GM23248 (cell line): ENCODE data around the gene ARL6IP5. TPM values are rescaled to one million over a fixed set of nuclear protein-coding genes. Genes with fewer than 3 reads are reported as not detected.

Source experiments
- DNase-seq: peaks from one replicate; pipeline ENCODE4 v3.0.0-alpha.2; 2015
- H2AFZ ChIP-seq: fragments of 200-600 bp; sonication (generic); 2 replicates; pipeline ENCODE4 v1.6.1; 2016; ENCODE audit warnings: antibody characterized with exemption
- H3F3A ChIP-seq: fragments of 200-600 bp; sonication (generic); 2 replicates; pipeline ENCODE4 v1.6.1; 2016; ENCODE audit warnings: mild to moderate bottlenecking, antibody characterized with exemption, mixed run types; ENCODE audit not compliant: insufficient read depth
- H3K27ac ChIP-seq: fragments of 200-600 bp; sonication (generic); 2 replicates; pipeline ENCODE4 v1.5.1; 2016; ENCODE audit warnings: mild to moderate bottlenecking
- H3K27me3 ChIP-seq: fragments of 200-600 bp; sonication (generic); replicated peaks from 2 replicates; pipeline ENCODE4 v1.6.1; 2016; ENCODE audit warnings: mild to moderate bottlenecking; ENCODE audit not compliant: insufficient read depth
- H3K36me3 ChIP-seq: fragments of 200-600 bp; sonication (generic); 2 replicates; pipeline ENCODE4 v1.6.1; 2016; ENCODE audit warnings: low read depth, mild to moderate bottlenecking
- H3K4me1 ChIP-seq: fragments of 200-600 bp; sonication (generic); 2 replicates; pipeline ENCODE4 v1.6.1; 2016; ENCODE audit warnings: mild to moderate bottlenecking; ENCODE audit not compliant: insufficient read depth
- H3K4me2 ChIP-seq: fragments of 200-600 bp; sonication (generic); one replicate; pipeline ENCODE4 v1.6.1; 2016; ENCODE audit warnings: mild to moderate bottlenecking; ENCODE audit not compliant: unreplicated experiment
- H3K4me3 ChIP-seq: fragments of 200-600 bp; sonication (generic); 2 replicates; pipeline ENCODE4 v1.5.1; 2016; ENCODE audit warnings: mild to moderate bottlenecking
- H3K79me2 ChIP-seq: fragments of 200-600 bp; sonication (generic); 2 replicates; pipeline ENCODE4 v1.6.1; 2016; ENCODE audit warnings: mild to moderate bottlenecking; ENCODE audit not compliant: insufficient read depth
- H3K9ac ChIP-seq: fragments of 200-600 bp; sonication (generic); 2 replicates; pipeline ENCODE4 v1.6.1; 2016; ENCODE audit warnings: mild to moderate bottlenecking
- H3K9me2 ChIP-seq: fragments of 200-600 bp; sonication (generic); 2 replicates; pipeline ENCODE4 v1.6.1; 2016; ENCODE audit warnings: mixed run types, mild to moderate bottlenecking, moderate library complexity; ENCODE audit not compliant: insufficient read depth
- H3K9me3 ChIP-seq: fragments of 200-600 bp; sonication (generic); one replicate; pipeline ENCODE4 v1.6.1; 2017; ENCODE audit warnings: low read depth
- H4K20me1 ChIP-seq: fragments of 200-600 bp; sonication (generic); 2 replicates; pipeline ENCODE4 v1.6.0; 2016; ENCODE audit not compliant: insufficient read depth
- EZH2 ChIP-seq: fragments of 200-600 bp; sonication (generic); IDR thresholded peaks from 2 replicates; pipeline ENCODE4 v1.6.1; 2018; ENCODE audit warnings: antibody characterized with exemption, mild to moderate bottlenecking; ENCODE audit not compliant: insufficient read depth, poor library complexity, severe bottlenecking
- EZH2phosphoT487 ChIP-seq: fragments of 200-600 bp; sonication (generic); IDR thresholded peaks from 2 replicates; pipeline ENCODE4 v1.6.1; 2018; ENCODE audit warnings: antibody characterized with exemption, moderate library complexity, mild to moderate bottlenecking, low read depth; ENCODE audit not compliant: insufficient read depth
- WGBS, 2 experiments: methylation state at CpG; one replicate each; pipeline ENCODE4 v1.1.6; 2015 to 2017; ENCODE audit warnings: low lambda C conversion rate in 2 of 2, low coverage in 1 of 2; ENCODE audit errors: missing lambda C conversion rate in 2 of 2; 5-methylcytosine and 5-hydroxymethylcytosine counted together
- in situ Hi-C: fragments of 300-500 bp; cut with MboI; formaldehyde crosslinking; loops from 2 replicates; pipeline ENCODE4 v1.15.0; 2020
- polyA plus RNA-seq: library from polyadenylated mRNA; unstranded; fragments of >200 nt; fragmentation: Nextera tagmentation; extraction: Ambion mirVana; gene quantifications from 2 replicates; pipeline ENCODE4 v1.2.1, GENCODE V29; 2016
- total RNA-seq: library from RNA; depleted of rRNA; stranded (reverse); fragments of >200 nt; shearing (Covaris generic); gene quantifications from 2 replicates; pipeline ENCODE4 v1.2.3, GENCODE V29; 2014

Gene ARL6IP5
- total and polyA plus RNA-seq, 2 experiments from 2014 or later = 98.7 to 178 TPM

GRCh38 chr3:69120879-69121464, 36.2 kb downstream of the ARL6IP5 start:
- Histone ChIP-seq H3K4me1 (peaks cover 3% of the 10 kb centered on the region; the same call in 1 of the 2 replicates), H3K36me3 (no peaks in the 10 kb centered on the region), H4K20me1 (no peaks in the 10 kb centered on the region), H3K4me2 (no peak overlapping the region), H3K9me2 (no peaks in the 10 kb centered on the region), H3K9me3 (no peaks in the 10 kb centered on the region), H3K9ac (no peak overlapping the region), H3F3A (no peaks in the 10 kb centered on the region), H3K79me2 (no peaks in the 10 kb centered on the region), H3K27me3 (peaks cover under 1% of the 10 kb centered on the region; the same call in 1 of the 2 replicates), H3K27ac (no peak overlapping the region), H2AFZ (0 out of 2 replicates have a peak overlapping the region, but pooled peaks have one; percentile 11), H3K4me3 (no peak overlapping the region)
- no peak for TF ChIP-seq EZH2phosphoT487
- no peak for TF ChIP-seq EZH2
- peak; percentile 55 for DNase-seq
- WGBS, 2 experiments = 0 to 12% methylated on average over 1 of the region's 1 CpG
- in situ Hi-C loops = no loop called here

DNA sequence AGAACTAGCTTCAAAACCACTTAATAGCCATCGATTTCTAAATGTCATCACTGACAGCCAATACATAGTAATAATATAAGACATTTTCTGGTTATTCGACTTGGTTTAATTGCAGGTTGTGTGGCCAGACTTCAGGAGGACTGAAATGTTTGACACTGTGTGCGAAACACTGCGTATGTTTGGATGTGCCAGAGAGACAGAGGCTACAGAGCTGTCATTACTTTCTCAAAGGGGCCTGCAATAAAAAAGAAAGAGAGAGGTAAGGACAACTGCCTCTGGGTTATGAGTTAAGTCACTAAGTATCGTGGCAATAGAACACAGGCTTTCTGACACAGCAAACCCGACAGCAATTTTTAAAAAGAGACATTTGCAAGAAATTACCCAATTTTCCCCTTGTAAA, 36.8 kb downstream of the ARL6IP5 start:
- Histone ChIP-seq H3K9ac (no peak overlapping the region), H3K27me3 (peaks cover 6% of the 10 kb centered on the region; the same call in 1 of the 2 replicates), H3K9me2 (no peaks in the 10 kb centered on the region), H3K4me2 (no peak overlapping the region), H3K36me3 (no peaks in the 10 kb centered on the region), H3F3A (no peaks in the 10 kb centered on the region), H4K20me1 (no peaks in the 10 kb centered on the region), H3K4me3 (no peak overlapping the region), H3K79me2 (no peaks in the 10 kb centered on the region), H3K27ac (no peak overlapping the region), H3K9me3 (no peaks in the 10 kb centered on the region), H3K4me1 (no peaks in the 10 kb centered on the region), H2AFZ (no peak overlapping the region)
- DNase-seq = no peak
- in situ Hi-C loops = no loop called here
- 84 to 87% methylated on average over 6 of the region's 6 CpGs for WGBS, 2 experiments
- TF ChIP-seq EZH2 (no peak), EZH2phosphoT487 (no peak)

GRCh38 chr3:69121950-69122349, 37.2 kb downstream of the ARL6IP5 start:
- Histone ChIP-seq H4K20me1 (no peaks in the 10 kb centered on the region), H2AFZ (no peak overlapping the region), H3K9ac (no peak overlapping the region), H3K27me3 (peaks cover 10% of the 10 kb centered on the region; the same call in 1 of the 2 replicates), H3K9me3 (no peaks in the 10 kb centered on the region), H3K4me3 (no peak overlapping the region), H3K4me1 (no peaks in the 10 kb centered on the region), H3K79me2 (no peaks in the 10 kb centered on the region), H3K27ac (no peak overlapping the region), H3K36me3 (no peaks in the 10 kb centered on the region), H3K4me2 (no peak overlapping the region), H3K9me2 (no peaks in the 10 kb centered on the region), H3F3A (no peaks in the 10 kb centered on the region)
- in situ Hi-C loops = no loop called here
- DNase-seq = no peak
- WGBS, 2 experiments = 67 to 74% methylated on average over 8 of the region's 8 CpGs
- TF ChIP-seq EZH2 (no peak), EZH2phosphoT487 (no peak)

- TF ChIP-seq EZH2phosphoT487 (no peak), EZH2 (no peak)
- Histone ChIP-seq H3K9me2 (no peaks in the 10 kb centered on the region), H4K20me1 (no peaks in the 10 kb centered on the region), H3K9ac (no peak within 1 kb of the TSS), H3K9me3 (no peaks in the 10 kb centered on the region), H3K79me2 (no peaks in the 10 kb centered on the region), H3K4me1 (no peaks in the 10 kb centered on the region), H3K4me2 (no peak within 1 kb of the TSS), H3K27ac (no peak within 1 kb of the TSS), H3K27me3 (peaks cover 12% of the 10 kb centered on the region; the same call in 1 of the 2 replicates), H3K36me3 (no peaks in the 10 kb centered on the region), H2AFZ (no peak within 1 kb of the TSS), H3F3A (no peaks in the 10 kb centered on the region), H3K4me3 (no peak within 1 kb of the TSS)
- 67 to 71% methylated on average over 3 of the region's 3 CpGs for WGBS, 2 experiments
- in situ Hi-C loops = no loop called here
- DNase-seq = no peak
Observed at GRCh38 chr3:69122403-69122802, 37.7 kb downstream of the ARL6IP5 start, which contains the start of gene LMOD3. LMOD3 (minus strand) TSS chr3:69122595; CDS start chr3:69122386, 209 bp downstream.
